Measurements from ENCODE around the gene GJA8.
A peak's percentile ranks its signal among the peaks of the same experiment; 100 is the strongest.
"Not testable (repeated sequence)": the region's sequence is repeated elsewhere in the genome, so short reads cannot be mapped to it uniquely, and the experiment has no call there.

Gene GJA8

DNA sequence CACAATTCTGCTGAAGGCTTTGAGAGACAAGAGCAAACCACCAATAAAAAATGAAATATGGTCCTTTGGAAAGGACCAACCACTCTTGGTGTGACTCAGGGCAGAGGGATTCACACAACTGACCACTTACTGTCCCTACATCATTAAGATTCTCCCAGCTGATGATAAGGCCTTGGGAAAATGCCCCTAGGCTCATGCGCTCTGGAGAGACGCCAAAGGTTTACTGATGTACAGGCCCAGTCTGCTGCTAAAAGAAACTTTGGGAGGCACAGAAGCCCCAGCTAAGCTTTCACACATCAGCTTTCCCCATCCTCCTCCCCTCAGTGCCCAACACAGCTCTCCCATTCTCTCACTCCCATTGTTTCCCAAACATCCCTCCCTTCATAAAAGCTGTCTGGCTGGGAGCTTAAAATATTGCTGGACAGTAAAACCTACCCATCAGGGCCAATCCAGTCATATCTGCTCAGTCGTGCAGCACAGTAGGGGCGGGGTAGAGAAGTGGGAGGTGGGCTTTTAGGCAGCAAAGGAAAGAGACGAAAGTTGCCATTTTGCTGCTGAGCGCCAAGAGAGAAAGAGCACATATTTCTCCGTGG, at the start of gene GJA8:
Gene GJA8, plus strand, starts transcription at position 543 of the 593 bp plus-strand sequence. CDS start 5,161 bp downstream, outside the sequence.
- DNase-seq, result no peak

DNA sequence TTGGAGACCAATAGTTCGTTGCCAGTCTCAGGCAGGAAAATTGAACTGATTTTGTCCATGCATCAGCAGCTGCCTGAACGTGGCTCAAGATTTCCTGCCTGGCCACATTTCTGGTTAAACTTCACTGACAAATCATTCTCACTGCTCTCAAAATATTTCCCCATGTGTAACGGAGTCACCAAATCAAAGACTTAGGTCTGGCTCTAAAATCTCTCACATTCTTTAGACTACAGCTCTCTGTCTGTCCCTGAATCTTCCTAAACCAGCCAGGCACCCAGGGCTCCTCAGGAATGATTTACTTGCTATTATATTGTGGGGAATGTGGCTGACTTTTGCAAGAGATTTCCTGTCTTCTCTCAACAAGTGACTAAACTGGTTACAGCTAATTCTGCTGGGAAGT, 49.2 kb upstream of the GJA8 start:
- no peak for DNase-seq

DNA sequence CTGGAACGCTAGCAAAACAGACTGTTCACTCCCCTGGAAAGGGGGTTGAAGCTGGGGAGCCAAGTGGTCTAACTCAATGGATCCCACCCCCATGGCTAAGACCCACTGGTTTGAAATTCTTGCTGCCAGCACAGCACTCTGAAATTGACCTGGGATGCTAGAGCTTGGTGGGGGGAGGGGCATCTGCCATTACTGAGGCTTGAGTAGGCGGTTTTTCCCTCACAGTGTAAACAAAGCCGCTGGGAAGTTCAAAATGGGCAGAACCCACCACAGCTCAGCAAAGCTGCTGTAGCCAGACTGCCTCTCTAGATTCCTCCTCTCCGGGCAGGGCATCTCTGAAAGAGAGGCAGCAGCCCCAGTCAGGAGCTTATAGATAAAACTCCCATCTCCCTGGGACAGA, 47.6 kb upstream of the GJA8 start:
- DNase-seq, result not testable (repeated sequence)

DNA sequence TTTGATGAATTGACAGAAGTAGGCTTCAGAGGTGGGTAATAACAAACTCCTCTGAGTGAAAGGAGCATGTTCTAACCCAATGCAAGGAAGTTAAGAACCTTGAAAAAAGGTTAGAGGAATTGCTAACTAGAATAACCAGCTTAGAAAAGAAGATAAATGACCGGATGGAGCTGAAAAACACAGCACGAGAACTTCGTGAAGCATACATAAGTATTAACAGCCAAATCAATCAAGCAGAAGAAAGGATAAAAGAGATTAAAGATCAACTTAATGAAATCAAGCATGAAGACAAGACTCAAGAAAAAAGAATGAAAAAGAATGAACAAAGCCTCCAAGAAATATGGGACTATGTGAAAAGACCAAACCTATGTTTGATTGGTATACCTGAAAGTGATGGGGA, 46.6 kb upstream of the GJA8 start:
- DNase-seq, result not testable (repeated sequence)

- not testable (repeated sequence) for DNase-seq
These were observed 35.4 kb upstream of the GJA8 start for GRCh38 chr1:147867204-147867603.

DNA sequence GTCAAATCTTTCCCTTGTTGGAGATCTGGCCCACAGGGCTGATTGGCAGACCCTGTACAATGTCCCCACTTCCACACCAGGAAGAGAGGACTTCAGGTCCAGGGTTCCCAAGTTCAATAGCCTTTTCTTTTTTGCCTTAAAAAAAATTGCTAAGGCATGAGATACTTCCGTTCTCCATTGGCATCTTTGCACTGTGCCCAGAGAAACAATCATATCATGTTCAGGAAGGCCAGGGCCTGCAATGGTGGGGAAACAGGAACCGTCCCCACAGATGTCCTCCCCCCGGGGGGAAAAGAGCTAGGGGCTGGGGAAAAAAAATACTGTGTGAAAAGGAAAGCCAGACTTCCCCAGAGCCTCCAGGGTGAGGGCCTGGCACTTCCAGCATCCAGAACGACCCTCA, 24.6 kb upstream of the GJA8 start:
- DNase-seq, result no peak

DNA sequence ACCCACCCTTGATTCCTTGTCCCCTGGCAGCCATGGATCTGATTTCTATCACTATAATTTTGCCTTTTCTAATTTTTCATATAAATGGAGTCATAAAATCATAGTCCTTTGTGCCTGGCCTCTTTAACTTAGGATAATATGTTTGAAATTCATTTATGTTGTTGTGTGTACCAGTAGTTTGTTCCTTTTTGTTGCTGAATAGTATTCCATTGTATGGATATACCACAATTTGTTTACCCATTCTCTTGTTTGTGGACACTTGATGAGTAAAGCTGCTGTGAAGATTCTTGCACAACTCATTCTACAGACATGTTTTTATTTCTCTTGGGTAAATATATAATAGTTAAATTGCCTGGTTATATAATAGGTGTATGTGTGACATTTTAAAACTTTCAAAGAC, 22.7 kb upstream of the GJA8 start:
- no peak for DNase-seq

- no peak for DNase-seq
These were observed 20.1 kb upstream of the GJA8 start for GRCh38 chr1:147882535-147882934.

- peak; percentile 39 for DNase-seq
These were observed 12.3 kb upstream of the GJA8 start for GRCh38 chr1:147890177-147890790.

- DNase-seq, result no peak
These were observed 11.5 kb upstream of the GJA8 start for GRCh38 chr1:147891088-147891487.

DNA sequence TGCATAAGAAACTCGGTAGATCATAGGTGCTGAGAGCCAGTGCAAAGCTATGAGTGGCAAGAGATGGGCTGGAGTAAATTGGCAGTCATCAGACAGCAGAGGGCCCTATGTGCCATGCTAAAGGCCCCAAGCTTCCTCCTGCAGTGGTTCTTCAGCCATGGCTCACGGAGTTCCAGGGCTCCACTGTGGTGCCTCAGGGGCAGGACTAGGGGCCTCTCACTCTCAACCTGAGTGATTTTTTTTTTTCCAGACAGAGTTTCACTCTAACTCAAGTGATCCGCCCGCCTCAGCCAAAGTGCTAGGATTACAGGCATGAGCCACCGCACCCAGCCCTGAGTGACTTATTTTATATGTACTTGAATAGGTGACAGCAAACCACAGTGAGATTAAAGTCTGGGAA, 10.4 kb upstream of the GJA8 start:
- DNase-seq, result no peak

GRCh38 chr1:147892731-147893214, 9.8 kb upstream of the GJA8 start:
- DNase-seq, result no peak

DNA sequence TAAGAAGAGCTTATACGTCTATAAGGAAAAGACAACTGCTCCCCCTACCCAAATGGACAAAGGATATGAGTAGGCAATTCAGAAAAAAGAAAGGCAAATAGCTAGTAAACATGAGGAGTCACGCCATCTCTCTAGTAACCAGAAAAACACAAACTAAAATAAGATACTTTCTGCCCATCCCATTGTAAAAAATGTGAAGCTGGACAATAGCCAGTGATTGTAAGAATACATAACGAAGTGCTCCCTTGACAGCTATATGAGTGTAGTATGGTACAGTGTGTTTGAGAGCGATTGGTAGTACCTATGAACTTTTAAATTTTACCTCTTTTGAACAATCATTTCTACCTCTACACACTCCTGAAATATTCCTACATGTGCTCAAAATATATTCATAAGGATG, 7.5 kb upstream of the GJA8 start:
- no peak for DNase-seq

DNA sequence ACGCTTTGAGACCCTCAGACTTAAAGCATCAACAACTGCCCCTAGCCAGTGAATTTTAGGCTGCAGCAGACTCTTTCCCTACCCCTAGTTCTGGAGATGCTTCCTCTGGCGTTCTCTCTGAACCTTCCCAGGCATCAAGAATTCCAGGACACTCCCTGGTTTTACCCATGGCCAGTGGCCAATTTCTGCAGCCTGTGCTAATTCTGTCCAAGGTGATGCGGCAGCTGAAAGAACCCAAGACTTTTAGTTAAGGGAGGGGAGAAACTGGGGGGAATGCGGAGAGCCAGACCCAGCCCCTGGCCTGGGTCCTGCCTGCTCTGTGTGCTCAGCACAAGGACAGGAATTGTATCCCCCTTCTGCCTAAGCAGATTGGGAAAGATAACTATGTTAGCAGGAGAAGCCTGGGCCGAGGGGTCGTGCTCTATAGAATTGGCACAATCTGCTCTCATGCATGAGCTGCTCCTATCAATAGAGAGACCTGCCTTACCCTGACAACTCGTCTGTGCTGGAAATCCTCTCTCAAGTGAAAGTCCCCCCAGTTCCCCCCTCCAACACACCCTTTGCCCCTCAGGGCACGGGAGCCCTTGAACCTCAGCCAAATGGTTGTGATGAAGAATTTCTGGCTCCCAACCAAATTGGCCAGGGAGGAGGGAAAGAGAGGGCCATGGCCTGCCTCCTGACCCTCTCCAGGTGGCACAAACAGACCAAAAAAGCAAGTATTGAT, 5.4 kb upstream of the GJA8 start:
- no peak for DNase-seq

DNA sequence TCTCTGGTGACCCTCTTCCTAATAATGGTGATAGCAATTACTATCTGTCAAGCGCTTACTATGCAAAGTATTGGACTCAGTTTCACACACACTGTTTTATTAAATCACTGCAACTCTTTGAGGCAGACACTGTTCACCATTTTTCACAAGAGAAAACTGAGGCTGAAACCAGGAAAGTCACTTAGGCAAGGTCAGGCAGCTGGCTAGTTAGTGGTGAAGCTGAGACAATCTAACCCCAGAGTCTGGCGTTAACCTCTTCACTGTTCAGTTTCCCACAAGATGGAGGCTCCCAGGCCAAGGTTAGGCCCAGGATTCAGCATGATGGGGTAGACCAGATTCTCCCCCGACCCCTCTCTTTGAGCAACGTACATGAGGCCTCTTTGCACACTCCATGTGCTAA, 4.8 kb upstream of the GJA8 start:
- no peak for DNase-seq

DNA sequence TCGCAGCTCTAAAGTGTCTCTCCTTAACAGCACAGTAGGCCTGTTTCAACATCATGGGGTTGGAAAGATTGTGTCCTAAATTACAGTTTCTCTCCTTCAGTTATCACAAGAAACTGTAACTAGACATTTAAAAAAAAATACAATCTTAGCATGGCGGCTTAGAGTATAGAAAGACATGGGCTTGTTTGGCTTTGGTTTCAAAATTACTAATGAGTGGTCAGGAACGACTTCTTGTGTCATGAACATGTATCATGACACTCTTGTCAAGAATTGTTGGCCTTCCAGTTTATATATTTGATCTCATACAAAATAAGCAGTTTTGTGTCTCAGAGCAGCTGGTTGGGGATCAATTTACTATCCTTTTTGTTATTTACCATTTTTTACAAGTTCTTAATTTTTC, 2.1 kb downstream of the GJA8 start:
- no peak for DNase-seq

- no peak for DNase-seq
These were observed 5.4 kb downstream of the GJA8 start for GRCh38 chr1:147907786-147908509.

DNA sequence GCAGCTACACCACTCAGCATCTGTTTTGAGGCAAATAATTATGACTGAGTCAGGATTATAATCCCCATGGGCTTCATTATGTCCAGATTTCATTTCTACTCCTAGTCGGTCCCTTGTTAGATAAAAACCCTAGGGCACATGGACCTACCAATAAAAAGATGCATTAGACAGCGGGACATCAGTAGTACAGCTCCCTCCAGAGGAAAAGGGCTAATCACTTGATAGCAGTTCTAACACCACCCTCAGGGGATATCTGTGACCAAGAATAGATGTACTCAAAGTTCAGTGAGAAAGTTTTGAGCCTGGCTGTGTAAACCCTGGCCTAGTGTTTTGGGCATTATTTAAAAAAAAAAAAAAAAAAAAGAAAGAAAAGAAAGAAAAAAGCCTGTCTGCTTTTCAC, 10.0 kb downstream of the GJA8 start:
- DNase-seq, result no peak

GRCh38 chr1:147913362-147913942, 10.9 kb downstream of the GJA8 start:
- no peak for DNase-seq

DNA sequence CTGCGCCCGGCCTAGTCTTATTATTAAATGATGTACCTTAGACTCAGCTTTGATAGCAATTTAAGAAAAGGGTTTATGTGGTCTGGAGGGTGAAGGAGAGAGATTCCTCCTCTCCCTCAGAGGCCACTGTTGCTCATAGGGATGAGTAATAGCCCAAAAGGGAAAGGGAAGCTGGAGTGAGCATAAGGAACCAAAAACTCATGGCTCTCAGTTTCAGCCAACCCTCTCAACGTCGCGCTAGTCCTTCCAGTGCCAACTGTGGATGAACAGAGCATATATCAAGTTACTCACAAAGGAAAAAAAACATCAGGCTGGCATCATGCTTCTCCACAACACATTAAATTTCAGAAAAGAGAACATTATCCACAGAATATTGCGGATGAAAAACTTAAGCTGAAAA, 17.3 kb downstream of the GJA8 start:
- DNase-seq, result no peak

- DNase-seq, result no peak
These were observed 22.2 kb downstream of the GJA8 start for GRCh38 chr1:147924813-147925212.

DNA sequence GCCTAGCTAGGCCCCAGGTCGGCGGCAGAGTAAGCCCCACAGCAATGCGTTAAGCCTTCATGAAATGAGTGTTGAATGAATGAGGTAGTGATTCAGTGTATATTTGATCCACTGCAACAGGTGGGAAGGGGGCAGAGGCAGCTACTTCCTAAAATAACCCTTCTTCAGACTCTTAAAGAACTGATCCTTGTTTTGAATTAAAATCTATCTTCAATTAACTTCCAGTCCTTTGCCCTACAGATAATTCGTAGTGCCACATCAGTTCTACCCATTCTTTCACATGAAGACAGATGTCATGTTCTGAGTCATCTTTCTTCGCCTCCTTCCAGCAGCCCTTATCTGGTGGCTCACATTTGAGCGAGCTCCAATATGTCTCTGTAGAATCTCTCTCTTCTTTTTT, 24.6 kb downstream of the GJA8 start:
- not testable (repeated sequence) for DNase-seq

DNA sequence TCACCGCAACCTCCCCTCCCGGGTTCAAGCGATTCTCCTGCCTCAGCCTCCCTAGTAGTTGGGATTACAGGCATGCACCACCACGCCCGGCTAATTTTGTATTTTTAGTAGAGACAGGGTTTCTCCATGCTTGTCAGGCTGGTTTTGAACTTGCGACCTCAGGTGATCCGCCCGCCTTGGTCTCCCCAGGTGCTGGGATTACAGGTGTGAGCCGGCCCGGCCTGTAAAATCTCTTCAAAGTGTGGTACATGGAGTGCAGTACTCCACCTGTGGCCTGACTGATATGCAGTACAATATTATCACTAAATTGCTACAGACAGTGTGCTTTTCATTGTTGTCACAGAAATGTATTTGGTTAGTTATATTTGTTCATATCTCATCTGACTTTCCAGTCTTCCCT, 25.1 kb downstream of the GJA8 start:
- not testable (repeated sequence) for DNase-seq

Data from activated effector memory CD4-positive, alpha-beta T cell treated with Interleukin-2 at 50 U/mL for 16 hours (primary cell).